ENCODE data around the gene PLAAT2. TPM values are rescaled to one million over a fixed set of nuclear protein-coding genes. Genes with fewer than 3 reads are reported as not detected.

PLAAT2 gene
- total and polyA plus RNA-seq, 9 of the 15 experiments (the other 6 are each of a cell fraction or from before 2014, with no cell fraction given): not detected

DNA sequence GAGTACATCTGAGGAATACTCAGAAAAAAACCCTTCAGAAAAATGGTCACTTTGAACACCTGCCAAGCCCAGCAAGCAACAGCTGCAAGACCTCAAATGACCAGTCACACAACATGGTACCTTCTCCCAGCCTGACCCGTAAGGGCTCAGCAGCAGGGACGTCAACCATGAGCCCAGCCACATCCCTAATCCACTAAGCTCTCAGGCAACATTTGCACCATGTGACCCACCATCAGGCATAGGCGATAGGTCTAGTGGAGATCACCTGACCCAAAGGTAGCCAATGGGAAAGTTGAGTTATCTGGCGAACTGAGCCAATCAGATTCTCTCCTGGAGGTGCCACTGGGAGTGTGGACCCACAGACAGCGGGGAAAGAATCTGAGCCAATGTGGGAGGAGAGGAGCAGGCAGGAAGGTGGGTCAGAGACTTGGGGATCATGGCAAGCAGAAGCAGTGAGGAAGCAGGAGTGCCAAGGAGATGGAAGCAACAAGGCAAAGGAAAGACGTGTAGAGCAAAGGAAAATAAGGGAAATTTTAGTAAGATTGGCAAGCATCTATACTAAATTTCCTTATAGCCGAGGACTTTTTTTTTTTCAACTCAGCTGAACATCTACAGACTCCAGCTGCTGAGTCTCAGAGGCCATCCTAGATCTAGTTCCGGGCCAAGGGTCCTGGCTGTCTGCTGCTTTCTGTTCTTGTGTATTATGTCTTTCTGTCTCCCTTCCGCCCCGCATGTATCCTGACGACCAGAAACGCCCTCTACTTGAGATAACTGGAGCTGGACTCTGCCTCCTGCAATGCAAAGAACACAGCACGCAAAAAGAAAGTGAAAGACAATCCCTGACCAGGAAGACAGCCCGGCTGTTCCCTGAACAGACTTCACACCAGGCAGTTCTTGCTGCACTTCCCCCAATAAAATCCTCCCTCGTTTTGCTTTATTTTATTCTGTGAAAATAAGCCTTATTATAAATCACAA lies 11.0 kb upstream of the PLAAT2 start (continued):
- TF ChIP-seq, protein P1, sequence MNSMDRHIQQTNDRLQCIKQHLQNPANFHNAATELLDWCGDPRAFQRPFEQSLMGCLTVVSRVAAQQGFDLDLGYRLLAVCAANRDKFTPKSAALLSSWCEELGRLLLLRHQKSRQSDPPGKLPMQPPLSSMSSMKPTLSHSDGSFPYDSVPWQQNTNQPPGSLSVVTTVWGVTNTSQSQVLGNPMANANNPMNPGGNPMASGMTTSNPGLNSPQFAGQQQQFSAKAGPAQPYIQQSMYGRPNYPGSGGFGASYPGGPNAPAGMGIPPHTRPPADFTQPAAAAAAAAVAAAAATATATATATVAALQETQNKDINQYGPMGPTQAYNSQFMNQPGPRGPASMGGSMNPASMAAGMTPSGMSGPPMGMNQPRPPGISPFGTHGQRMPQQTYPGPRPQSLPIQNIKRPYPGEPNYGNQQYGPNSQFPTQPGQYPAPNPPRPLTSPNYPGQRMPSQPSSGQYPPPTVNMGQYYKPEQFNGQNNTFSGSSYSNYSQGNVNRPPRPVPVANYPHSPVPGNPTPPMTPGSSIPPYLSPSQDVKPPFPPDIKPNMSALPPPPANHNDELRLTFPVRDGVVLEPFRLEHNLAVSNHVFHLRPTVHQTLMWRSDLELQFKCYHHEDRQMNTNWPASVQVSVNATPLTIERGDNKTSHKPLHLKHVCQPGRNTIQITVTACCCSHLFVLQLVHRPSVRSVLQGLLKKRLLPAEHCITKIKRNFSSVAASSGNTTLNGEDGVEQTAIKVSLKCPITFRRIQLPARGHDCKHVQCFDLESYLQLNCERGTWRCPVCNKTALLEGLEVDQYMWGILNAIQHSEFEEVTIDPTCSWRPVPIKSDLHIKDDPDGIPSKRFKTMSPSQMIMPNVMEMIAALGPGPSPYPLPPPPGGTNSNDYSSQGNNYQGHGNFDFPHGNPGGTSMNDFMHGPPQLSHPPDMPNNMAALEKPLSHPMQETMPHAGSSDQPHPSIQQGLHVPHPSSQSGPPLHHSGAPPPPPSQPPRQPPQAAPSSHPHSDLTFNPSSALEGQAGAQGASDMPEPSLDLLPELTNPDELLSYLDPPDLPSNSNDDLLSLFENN (IDR thresholded peaks at IDR 0.05; ENCODE audit: low read depth in 2 of 2, low read length in 2 of 2): 0 out of 4 replicates have a peak, but pooled peaks of 1 of the 2 experiments have one; percentile 8
- TF ChIP-seq PHF8 (IDR thresholded peaks at IDR 0.05; ENCODE audit: borderline replicate concordance, low read length) (peak; percentile 27; the same call in 1 of the 2 replicates), EP400 (IDR thresholded peaks at IDR 0.05) (0 out of 2 replicates have a peak, but pooled peaks have one; percentile 26), NFRKB (IDR thresholded peaks at IDR 0.05; ENCODE audit: low read depth) (0 out of 2 replicates have a peak, but pooled peaks have one; percentile 27), ATF7 (IDR thresholded peaks at IDR 0.05) (peak; percentile 78), EHMT2 (IDR thresholded peaks at IDR 0.05) (peak; percentile 89), ZNF24 (IDR thresholded peaks at IDR 0.05) (no peak), SAP30 (IDR thresholded peaks at IDR 0.05; ENCODE audit: borderline replicate concordance, insufficient read depth, low read depth, low read length, poor library complexity, severe bottlenecking) (no peak), ELF1 (tag; IDR thresholded peaks at IDR 0.05) (peak; percentile 96), ZNF23 (CRISPR knock-in tag; IDR thresholded peaks at IDR 0.05) (no peak), CC2D1A (IDR thresholded peaks at IDR 0.05) (peak; percentile 8; the same call in 1 of the 2 replicates), POLR2H (tag; IDR thresholded peaks at IDR 0.05; ENCODE audit: low read depth) (peak; percentile 53; the same call in 1 of the 2 replicates), RAD21 (CRISPR knock-in tag; conservative IDR thresholded peaks at IDR 0.05 in 1 of 2, IDR thresholded peaks at IDR 0.05 in 1 of 2) (peak; percentile 20 to 42), FOXM1 (IDR thresholded peaks at IDR 0.05; ENCODE audit: low read depth) (peak; percentile 69), FOXM1 (CRISPR knock-in tag; IDR thresholded peaks at IDR 0.05; ENCODE audit: low read depth) (no peak), SMAD4 (CRISPR knock-in tag; conservative IDR thresholded peaks at IDR 0.05) (no peak; the same call in 1 of the 2 replicates), NUFIP1 (IDR thresholded peaks at IDR 0.05; ENCODE audit: partially characterized antibody) (no peak), GTF2A2 (tag; IDR thresholded peaks at IDR 0.05) (no peak), ILK (tag; IDR thresholded peaks at IDR 0.05; ENCODE audit: borderline replicate concordance, low read depth) (0 out of 2 replicates have a peak, but pooled peaks have one; percentile 25), HOXB6 (CRISPR knock-in tag; IDR thresholded peaks at IDR 0.05; ENCODE audit: borderline replicate concordance) (no peak), FOXK2 (conservative IDR thresholded peaks at IDR 0.05 in 1 of 2, IDR thresholded peaks at IDR 0.05 in 1 of 2; ENCODE audit: low read depth in 2 of 2) (peak; percentile 97), SMARCE1 (IDR thresholded peaks at IDR 0.05) (peak; percentile 33; the same call in 1 of the 2 replicates), ZNF282 (CRISPR knock-in tag; IDR thresholded peaks at IDR 0.05) (no peak)
- TF ChIP-seq, protein P2, sequence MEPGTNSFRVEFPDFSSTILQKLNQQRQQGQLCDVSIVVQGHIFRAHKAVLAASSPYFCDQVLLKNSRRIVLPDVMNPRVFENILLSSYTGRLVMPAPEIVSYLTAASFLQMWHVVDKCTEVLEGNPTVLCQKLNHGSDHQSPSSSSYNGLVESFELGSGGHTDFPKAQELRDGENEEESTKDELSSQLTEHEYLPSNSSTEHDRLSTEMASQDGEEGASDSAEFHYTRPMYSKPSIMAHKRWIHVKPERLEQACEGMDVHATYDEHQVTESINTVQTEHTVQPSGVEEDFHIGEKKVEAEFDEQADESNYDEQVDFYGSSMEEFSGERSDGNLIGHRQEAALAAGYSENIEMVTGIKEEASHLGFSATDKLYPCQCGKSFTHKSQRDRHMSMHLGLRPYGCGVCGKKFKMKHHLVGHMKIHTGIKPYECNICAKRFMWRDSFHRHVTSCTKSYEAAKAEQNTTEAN (CRISPR knock-in tag; IDR thresholded peaks at IDR 0.05): no peak

All from K562 (cell line).